ENCODE measurements around the gene RHOG. TPM values are rescaled to one million over a fixed set of nuclear protein-coding genes. Genes with fewer than 3 reads are reported as not detected.

Gene RHOG
- total and polyA plus RNA-seq, 7 donors: 37.3 to 90.3 (median 48.7) TPM

DNA sequence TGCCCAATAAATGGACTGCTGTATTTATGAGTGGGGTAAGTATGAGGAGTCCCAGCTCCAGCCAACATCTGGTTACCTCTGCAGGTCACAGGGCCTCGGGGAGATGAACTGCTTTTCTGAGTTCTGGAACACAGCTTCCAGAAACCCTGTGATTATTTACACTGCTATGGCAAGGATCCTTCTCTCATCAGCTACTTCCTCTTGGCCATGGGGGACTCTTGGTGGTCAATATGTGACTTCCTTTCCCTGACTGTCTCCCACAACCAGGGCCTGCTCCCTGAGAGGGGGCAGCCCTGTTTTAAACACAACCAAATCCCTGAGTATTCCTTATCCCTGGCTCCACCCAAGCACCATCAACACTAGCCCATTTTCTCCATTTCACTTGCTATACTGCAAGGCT, 10.0 kb downstream of the RHOG start:
- DNase-seq: no peak
- H3K9me3 ChIP-seq: no peaks in the 10 kb centered on the region
- no peak overlapping the region for H3K4me3 ChIP-seq
- intact Hi-C loops (cut with DNase I): no loop called here
- 64 to 76% methylated on average over 1 of the region's 1 CpG for WGBS, 2 donors
- peaks cover 12 to 52% (median 17%) of the 10 kb centered on the region in 4 donors for H3K36me3 ChIP-seq
- H3K4me1 ChIP-seq: peaks cover 2 to 28% (median 17%) of the 10 kb centered on the region in 4 donors
- TF ChIP-seq, protein P1, sequence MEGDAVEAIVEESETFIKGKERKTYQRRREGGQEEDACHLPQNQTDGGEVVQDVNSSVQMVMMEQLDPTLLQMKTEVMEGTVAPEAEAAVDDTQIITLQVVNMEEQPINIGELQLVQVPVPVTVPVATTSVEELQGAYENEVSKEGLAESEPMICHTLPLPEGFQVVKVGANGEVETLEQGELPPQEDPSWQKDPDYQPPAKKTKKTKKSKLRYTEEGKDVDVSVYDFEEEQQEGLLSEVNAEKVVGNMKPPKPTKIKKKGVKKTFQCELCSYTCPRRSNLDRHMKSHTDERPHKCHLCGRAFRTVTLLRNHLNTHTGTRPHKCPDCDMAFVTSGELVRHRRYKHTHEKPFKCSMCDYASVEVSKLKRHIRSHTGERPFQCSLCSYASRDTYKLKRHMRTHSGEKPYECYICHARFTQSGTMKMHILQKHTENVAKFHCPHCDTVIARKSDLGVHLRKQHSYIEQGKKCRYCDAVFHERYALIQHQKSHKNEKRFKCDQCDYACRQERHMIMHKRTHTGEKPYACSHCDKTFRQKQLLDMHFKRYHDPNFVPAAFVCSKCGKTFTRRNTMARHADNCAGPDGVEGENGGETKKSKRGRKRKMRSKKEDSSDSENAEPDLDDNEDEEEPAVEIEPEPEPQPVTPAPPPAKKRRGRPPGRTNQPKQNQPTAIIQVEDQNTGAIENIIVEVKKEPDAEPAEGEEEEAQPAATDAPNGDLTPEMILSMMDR (IDR thresholded peaks at IDR 0.05): no peak
- no peak for TF ChIP-seq POLR2A (IDR thresholded peaks at IDR 0.05)
- TF ChIP-seq POLR2AphosphoS5 (IDR thresholded peaks at IDR 0.05): no peak
- TF ChIP-seq EP300 (IDR thresholded peaks at IDR 0.05): no peak
- H3K27me3 ChIP-seq: no peaks in the 10 kb centered on the region
- H3K27ac ChIP-seq: no peak overlapping the region

DNA sequence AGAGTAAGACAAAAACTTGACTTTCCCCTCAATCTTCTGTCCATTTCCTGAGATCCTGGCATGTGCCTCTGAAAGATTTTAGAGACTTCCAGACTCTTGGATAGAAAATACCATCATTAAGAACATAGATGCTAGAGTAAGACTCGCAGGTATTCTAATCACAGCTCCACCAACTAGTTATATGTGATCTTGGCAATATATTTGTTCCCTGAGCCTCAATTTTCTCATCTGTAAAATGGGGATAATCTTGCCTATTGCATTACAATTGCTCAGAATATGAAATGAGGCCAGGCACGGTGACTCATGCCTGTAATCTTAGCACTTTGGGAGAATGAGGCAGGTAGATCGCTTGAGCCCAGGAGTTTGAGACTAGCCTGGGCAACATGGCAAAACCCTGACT, 10.7 kb downstream of the RHOG start:
- WGBS, 2 donors: 93 to 97% methylated on average over 3 of the region's 3 CpGs
- peaks cover 2 to 22% (median 12%) of the 10 kb centered on the region in 4 donors for H3K4me1 ChIP-seq
- intact Hi-C loops (cut with DNase I): no loop called here
- H3K9me3 ChIP-seq: no peaks in the 10 kb centered on the region
- H3K27me3 ChIP-seq: no peaks in the 10 kb centered on the region
- H3K4me3 ChIP-seq: no peak overlapping the region
- H3K27ac ChIP-seq: no peak overlapping the region
- peaks cover 12 to 46% (median 17%) of the 10 kb centered on the region in 4 donors for H3K36me3 ChIP-seq
- DNase-seq: no peak
- TF ChIP-seq EP300 (IDR thresholded peaks at IDR 0.05): no peak
- TF ChIP-seq, protein P1 (IDR thresholded peaks at IDR 0.05): no peak

DNA sequence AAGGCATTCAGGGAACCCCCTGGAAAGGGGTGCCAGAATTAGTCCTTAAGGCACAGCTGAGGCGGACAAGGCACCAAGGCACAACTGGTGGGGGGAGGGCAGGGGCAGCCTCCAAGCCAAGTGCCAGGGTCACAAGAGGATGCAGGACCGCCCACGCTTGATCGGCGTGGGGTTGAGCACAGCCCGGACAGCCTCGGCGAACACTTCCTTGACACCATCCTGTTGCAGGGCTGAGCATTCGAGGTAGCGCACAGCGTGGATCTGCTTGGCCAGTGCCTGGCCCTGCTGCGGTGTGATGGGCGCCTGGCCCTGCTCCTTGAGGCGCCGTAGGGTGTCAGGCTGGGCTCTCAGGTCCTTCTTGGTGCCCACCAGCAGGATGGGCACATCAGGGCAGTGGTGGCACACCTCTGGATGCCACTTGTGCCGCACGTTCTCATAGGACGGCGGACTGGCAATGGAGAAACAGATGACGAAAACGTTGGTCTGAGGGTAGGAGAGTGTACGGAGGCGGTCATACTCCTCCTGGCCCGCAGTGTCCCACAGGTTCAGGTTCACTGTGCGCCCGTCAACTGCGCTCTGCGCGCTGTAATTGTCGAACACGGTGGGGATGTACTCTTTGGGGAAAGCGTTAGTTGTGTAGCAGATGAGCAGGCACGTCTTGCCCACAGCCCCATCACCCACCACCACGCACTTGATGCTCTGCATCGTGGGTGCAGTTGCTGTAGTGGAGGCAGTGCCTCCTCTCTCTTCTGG, 13.1 kb downstream of the RHOG start:
- no peak overlapping the region for H3K4me3 ChIP-seq
- no peaks in the 10 kb centered on the region for H3K27me3 ChIP-seq
- no peak for DNase-seq
- TF ChIP-seq EP300 (IDR thresholded peaks at IDR 0.05): no peak
- no peak for TF ChIP-seq POLR2AphosphoS5 (IDR thresholded peaks at IDR 0.05)
- no peak for TF ChIP-seq POLR2A (IDR thresholded peaks at IDR 0.05)
- TF ChIP-seq, protein P1 (IDR thresholded peaks at IDR 0.05): no peak
- H3K36me3 ChIP-seq: peaks cover 12 to 41% (median 17%) of the 10 kb centered on the region in 4 donors
- WGBS, 2 donors: 93 to 95% methylated on average over 35 of the region's 35 CpGs
- peaks cover 0 to 6% (median 1%) of the 10 kb centered on the region in 4 donors for H3K4me1 ChIP-seq
- H3K9me3 ChIP-seq: no peaks in the 10 kb centered on the region
- intact Hi-C loops (cut with DNase I): no loop called here
- H3K27ac ChIP-seq: no peak overlapping the region

DNA sequence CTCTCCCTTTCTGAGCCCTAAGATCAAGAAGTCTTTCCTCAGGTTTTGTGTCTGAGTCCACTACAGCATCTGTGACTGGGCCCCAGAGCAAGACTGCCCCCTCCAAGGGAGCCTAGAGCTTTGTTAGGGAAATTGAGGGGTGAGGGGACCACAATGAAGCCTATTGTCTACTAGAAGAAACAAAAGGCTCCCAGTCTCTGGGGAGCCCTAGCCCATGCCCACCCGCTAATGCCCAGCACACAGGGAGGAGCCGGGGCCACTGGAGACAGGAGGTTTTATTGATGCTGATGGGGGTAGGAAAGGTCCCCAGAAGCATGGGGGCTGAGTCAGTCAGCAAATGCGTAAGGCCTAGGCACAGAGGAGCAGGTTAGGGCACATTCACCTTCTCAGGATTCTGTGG, 14.0 kb downstream of the RHOG start:
- DNase-seq: no peak
- intact Hi-C loops (cut with DNase I): no loop called here
- TF ChIP-seq POLR2A (IDR thresholded peaks at IDR 0.05) (no peak), POLR2AphosphoS5 (IDR thresholded peaks at IDR 0.05) (no peak), EP300 (IDR thresholded peaks at IDR 0.05) (no peak)
- TF ChIP-seq, protein P1 (IDR thresholded peaks at IDR 0.05): no peak
- no peak overlapping the region for H3K27ac ChIP-seq
- no peaks in the 10 kb centered on the region for H3K27me3 ChIP-seq
- H3K4me1 ChIP-seq: no peaks in the 10 kb centered on the region
- WGBS, 2 donors: 96 to 98% methylated on average over 3 of the region's 3 CpGs
- no peak overlapping the region for H3K4me3 ChIP-seq
- peaks cover 7 to 41% (median 17%) of the 10 kb centered on the region in 4 donors for H3K36me3 ChIP-seq
- no peaks in the 10 kb centered on the region for H3K9me3 ChIP-seq
